Activated CD4-positive, alpha-beta T cell treated with anti-CD3 and anti-CD28 coated beads for 4 hours (primary cell): ENCODE data around the gene DAB1.

Source experiments
- DNase-seq, 2 donors: peaks; one replicate each; pipeline ENCODE4 v3.0.0-alpha.2; 2020

Gene DAB1

DNA sequence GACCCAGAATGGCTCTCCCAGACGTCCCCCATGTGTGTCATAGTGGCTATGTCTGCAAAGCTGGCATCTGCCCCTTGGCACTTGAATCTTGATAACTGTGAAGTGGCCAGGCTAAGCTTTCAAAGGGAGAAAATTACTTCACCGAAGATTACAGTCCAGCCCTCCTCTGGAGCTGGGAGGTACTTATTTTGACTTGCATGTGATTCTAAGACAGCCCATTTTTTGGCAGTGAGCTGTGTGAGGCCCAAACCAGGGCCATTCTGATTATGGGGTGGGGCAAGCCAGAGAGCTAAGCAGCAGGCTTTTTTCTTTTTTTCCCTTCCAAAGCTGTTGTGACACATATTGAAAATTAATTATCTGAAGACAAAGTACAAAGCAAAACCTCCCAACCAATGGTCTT is 415.9 kb downstream of the DAB1 start:
- DNase-seq: no peak

DNA sequence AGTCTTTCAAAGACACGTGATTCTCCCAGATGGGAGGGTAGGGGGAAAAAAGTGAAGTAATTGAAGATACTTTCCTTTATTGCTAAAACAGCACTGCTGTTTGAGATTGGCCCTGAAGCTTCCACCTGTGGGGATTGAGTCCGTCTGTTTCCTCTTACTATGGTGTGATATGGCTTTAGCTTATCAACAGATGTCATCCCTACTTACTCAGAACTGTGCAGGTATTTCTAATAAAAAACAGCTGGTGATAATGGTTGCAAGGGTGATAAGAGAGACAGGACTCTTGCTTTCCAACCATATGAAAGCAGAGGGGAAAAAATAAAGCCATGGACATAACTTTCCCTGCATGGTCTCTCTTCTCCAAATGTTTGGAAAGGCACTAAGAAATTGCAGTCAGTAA is 416.4 kb downstream of the DAB1 start:
- no peak for DNase-seq

DNA sequence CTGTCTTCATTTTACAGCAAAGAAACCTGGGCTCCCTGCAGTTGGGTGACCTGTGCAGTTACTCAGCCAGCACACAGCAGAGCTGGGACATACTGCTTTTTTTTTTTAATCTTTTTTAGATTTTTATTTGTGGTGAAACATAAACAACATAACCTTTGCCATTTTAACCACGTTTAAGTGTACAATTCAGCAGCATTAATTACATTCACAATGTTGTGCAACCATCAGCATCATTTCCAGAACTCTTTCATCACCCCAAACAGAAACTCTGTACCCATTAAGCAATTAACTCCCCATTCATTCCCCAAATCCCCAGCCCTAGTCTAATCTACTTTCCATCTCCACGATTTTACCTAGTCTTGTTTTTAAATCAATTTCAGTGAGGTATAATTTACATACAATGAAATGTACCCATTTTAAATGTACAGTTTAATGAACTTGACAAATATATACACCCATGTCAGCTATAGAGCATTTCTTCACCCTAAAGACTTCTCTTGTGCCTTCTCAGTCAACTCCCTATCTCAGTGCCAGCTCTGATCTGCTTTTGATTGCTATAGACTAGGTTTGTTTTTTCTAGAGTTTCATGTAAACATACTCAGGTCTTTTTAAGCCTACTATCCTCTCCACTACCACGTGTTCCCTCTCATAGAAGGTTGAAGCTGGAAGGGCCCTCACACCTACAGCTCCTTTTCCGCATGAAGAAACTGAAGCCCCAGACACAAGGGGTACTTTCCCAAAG is 420.3 kb downstream of the DAB1 start:
- no peak for DNase-seq

DNA sequence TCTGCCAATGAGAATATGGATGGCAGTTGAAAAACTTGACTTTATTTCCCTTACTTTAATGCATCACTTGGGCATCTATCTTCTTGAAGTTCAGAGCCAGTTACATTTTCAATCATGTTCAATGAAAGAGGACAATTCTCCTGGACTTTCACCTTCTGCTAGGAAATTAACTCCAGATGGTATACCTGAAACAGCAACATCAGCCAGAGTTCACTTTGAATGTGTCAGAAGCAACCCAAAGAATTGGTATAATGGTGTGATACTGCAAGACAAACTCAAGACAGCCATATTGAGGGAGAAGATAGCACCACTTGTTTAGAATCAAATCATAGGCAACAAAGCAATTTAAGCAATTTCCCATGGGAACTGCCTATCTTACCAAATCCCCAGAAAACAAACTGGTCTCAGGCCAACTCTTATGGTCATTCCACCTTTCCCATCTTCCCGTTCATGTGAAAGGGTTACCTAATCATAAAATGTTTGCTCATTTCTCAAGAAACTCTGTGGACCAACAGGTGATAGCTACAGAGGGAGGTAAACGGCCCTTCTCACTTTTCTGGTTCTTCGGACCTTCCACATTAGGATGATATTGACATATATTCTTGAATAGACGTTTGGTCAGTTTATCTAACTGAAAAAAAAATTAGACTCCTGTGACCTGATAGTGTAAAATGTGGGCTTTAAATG is 428.3 kb downstream of the DAB1 start:
- no peak for DNase-seq

DNA sequence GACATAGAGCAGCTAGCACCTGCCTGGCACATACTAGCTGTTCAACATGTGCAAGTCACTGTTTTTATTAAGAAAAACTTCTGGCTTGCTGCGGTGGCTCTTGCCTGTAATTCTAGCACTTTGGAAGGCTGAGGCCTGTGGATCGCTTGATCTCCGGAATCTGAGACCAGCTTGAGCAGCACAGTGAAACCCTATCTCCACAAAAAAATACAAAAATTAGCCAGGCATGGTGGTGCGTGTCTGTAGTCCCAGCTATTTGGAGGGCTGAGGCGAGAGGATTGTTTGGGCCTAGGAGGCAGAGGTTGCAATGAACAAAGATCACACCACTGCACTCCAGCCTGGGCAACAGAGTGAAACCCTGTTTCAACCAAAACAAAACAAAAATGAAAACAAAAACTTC is 430.4 kb downstream of the DAB1 start:
- no peak for DNase-seq

DNA sequence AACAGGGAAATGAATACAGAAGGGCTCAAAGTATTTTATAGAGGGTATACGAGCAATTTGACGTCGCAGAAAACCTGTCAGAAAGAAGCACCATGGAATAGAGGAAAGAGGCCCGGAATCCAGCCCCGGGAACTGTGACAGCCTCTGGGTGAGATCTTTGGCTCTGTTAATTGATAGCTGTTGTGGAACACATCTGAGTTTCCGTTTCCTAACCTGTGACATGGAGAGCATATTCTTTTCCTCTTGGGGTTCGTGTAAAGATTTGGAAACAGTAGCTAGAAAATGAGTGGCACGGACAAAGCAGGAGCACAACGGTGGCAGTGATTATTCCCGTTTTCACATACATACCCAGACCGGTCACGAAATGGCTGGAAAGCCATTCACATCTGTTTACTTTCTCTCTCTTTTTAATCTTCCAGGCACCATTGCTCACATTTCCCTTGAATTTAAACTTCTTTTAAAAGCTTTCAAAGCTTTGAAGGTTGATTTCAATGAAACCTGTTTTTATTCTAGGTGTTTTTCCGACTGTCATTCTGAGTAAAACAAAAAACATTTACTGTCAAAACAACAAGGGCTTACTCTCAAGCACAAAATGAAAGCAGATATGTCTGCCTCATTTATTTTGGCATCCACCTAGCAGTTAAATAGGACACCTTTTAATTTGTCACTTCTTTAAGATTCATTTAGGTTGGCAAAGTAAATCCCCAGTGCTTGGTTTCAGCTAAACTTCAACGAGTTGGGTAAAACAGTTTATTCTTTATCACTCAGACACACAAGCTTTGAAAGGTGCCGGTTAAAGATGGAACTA is 431.3 kb downstream of the DAB1 start:
- no peak for DNase-seq

DNA sequence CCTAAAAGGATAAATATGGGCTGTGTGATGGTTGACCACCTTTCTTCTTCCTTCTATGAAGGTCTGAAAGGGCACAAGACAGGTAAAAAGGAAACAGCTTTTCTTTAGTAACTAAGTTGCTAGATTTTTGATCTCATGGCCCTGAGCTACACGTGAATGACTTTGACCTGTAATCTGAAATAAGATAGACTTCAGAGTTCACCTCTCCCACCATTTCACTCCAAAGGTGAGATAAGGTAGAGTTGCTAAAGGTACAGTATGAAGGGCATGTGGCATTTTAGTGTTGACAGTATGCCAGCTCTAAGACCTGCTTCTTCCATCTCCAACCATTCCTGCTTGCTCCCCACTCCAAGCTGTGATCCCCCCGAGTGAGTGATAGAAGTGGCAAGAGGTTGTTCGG is 432.3 kb downstream of the DAB1 start:
- no peak for DNase-seq

DNA sequence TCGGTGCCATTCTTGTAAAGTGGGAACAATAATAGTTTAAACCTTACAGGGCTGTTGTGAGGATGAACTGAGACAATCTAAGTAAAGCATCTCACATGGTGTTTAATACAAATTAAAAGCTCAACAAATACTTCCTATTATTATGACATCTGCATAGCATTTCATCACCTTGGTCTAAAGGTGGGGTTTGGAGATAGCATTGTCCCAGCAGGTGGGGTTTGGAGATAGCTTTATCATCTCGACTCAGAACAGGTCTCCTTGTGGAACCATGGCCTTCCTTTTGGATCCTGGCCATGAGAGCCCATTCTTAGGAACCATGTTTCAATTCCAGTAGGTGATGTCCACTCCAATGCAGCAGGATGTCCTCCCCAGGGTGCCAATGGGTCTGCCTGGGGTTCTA is 437.5 kb downstream of the DAB1 start:
- no peak for DNase-seq

DNA sequence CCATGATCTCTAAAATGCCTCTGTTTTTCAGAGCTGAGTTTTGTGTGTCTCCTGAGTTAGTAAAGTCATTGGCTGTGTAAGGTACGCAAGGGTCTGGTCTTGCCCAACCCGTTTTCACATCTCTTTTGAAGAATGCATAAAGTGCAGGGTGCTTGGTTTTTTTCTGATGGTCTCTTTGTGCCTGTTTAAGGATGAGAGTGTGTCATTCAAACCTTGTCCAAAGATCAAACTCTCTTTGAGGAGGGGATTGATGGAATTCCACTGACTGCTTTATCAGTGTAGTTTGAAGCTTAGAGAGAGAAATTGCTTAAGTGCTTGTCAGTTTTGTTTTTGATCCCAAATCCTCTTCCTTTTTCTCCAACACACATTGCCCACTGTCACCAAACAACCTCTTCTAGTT is 438.0 kb downstream of the DAB1 start:
- no peak for DNase-seq

DNA sequence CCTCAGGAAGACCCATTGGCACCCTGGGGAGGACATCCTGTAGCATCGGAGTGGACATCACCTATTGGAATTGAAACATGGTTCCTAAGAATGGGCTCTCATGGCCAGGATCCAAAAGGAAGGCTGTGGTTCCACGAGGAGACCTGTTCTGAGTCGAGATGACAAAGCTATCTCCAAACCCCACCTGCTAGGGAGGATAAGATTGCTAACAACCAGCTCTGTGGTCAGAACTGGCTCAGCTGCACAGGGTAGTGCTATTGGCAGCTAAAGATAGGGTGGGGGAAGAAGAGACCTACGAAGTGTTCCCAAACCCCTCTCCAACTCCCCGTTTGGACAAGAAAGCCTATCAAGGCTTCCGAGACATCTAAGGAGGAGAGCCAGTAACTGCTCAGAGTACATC is 440.4 kb downstream of the DAB1 start:
- DNase-seq: no peak

DNA sequence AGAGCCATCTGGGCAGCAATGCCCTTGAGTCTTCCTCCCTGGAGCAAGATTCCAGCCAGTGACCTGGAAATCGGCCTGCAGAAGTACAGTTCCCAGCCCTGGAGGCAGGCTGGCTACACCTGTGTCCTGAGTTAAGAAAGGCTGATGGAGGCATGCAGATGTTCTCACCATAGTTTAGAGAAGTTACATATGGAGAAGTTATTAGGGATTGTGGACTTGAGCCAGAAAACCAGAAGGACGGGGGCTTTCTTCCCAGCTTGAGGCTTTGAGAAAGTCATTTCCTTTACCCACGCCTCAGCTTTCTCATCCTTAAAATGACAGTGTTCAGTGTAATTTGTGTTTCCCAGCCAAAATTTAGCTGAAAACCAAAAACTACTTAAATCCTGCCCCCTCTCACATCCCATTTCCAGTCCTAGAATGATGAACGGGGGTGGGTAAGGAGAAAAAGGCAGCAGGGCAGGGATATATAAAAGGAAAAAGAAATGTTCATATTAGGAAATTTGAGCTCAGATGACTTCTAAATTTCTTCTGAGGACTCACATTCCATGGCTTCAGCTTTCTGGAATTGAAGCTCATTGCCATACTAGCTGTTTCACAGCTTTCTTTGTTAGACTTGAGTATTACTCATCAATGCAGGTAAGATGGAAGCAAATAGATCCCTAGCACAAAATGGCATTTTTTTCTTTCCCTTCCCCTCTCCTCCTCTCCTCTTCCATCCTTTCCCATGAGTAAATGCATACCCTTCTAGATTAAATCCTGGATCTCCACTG is 443.7 kb downstream of the DAB1 start:
- DNase-seq: no peak

DNA sequence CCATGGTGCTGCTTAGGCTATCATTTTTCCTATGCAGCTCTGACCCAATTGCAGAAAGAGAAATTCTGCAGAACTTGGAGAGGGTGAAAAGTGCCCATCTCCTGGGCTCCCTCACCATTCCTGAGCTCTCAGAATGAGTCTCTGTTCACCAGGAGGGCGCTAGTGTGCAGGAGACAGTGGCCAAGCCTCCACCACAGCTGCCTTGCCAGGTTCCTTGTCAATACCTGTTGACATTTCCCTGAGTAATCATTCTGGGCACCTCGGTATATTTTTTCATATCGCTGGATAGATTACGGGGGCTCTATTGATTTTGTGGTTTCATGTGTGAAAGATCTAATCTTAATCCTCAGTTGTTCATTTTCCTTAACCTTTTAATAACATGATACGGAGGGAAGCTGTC is 445.0 kb downstream of the DAB1 start:
- DNase-seq: no peak

DNA sequence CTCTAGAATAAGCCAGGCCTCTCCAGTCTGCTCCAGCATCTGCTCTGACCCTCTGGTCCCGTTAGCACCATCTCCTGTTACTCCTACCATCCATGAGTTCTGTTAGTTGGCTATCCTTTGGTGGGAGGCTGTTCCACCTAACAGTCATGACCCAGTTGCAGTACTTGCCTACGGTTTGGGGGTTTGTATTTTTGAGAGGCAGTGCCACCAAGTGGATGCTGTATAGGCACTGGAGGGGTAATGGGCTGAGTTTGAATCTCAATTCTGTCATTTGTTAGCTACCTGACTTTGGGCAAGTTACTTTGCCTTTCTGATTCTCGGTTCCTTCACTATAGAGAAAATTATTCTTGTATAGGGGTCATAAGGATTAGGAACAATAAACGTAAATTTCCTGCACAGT is 445.9 kb downstream of the DAB1 start:
- no peak for DNase-seq

DNA sequence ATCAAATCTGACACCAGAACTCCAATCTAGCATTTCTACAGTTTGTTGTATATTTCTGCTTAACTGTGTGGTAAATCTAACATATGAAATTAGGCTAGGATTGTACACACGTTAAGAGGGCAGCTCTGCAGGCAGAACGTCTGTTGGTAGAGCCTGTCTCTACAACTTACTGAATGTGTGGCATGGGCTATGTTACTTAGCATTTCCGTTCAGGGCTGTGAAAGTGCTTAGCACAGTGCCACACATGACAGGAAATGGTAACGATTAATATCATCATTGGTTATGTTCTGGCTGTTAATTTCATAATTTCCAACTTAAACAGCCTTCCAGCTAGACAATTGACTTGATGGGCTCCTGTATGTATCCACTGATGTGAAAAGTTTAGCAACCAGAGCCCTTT is 448.4 kb downstream of the DAB1 start:
- no peak for DNase-seq

DNA sequence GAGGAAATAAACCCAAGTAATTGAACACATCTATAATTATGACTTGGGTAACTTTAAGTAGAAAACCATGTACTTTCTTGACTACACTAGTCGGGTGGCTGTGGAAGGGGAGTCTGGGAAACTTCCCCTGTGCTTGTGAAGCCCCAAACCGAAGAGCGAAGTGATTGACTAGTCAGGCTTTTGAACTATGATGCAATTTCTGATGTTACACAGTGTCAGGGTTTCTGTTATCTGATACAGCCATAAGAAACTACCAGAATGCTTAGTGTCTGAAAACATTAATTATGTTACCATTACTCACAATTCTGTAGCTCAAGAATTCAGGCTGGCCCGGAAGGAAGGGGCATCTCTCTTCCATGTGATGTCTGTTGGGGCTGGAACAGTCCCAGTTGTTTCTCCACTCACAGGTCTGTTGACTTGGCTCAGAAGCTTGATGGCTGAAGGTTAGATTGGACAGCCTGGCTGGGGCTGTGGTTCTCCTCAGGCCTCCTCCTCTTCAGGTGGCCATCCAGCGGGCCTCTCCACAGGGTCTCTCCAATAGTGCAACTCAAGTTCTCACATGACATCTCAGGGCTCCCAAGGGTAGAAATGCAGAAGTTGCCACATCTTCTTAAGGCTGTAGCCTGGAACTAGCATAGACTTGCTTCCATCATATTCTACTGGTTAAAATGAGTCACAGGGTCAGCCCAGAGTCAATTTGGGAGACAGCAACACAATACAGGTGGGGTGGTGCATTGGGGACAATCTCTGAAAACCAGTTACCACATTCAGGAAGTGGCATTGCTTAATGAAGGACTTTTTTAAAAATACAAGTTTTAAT is 449.7 kb downstream of the DAB1 start:
- DNase-seq: no peak

DNA sequence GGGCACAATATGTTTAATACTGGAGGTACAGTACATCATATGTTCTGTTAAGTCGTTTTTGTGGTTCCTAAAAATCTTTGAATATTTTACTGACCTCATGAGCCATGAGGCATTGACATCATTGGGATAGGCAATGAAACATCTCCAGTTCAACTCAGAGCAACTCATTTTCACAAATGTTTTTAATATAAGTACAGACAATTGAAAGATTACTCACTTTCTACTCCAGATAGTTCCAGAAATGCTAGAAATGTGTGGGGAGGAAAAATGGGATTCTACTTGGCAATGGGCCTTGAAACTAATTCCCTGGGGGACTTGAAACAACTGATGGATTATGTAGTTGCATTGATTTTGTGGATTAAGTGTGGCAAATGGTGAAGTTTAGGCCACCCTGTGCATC is 450.9 kb downstream of the DAB1 start:
- no peak for DNase-seq

DNA sequence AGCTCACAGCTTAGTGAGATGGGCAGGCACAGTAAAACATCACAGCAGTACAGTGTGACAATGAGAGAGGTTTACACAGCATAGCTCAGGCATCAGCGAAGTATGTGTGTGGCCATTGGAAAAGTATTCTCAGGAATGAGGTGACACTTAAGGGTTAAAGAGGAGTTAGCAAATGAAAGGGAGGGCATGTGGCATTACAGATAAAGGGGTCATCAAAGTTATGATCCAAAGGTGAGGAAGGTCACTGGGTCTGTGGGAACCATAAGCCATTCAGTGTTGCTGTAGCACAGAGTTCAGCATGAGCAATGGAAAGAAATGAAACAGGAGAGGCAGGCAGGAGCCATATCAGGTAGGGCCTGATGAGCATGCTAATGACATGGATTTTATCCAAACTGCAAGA is 453.6 kb downstream of the DAB1 start:
- no peak for DNase-seq

DNA sequence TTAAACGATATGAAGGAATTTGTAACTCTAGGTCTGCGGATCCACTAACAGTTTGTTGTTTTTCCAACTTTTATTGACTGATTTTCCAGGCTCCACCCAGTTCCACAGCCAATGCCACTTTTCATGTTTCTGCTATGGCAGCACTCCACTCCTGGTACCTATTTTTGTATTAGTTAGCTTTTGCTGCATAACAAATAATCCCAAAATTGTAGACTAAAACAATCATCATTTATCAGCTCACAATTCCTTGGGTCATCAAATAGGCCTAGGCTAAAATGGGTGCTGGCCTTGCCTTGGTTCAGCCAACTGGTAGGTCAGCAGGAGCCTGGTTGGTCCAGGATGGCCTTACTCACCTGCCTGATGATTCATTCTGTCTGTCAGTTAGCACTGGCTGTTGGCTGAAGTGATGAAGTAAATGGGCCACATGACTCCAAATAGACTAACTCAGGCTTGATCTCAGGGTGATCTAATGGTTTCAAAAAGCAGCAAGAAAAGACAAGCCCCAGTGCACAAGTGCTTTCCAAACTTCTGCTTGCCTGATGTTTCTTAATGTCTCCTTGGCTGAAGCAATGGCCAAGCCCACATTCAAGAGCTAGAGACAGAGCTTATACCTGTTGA is 454.9 kb downstream of the DAB1 start:
- no peak for DNase-seq

DNA sequence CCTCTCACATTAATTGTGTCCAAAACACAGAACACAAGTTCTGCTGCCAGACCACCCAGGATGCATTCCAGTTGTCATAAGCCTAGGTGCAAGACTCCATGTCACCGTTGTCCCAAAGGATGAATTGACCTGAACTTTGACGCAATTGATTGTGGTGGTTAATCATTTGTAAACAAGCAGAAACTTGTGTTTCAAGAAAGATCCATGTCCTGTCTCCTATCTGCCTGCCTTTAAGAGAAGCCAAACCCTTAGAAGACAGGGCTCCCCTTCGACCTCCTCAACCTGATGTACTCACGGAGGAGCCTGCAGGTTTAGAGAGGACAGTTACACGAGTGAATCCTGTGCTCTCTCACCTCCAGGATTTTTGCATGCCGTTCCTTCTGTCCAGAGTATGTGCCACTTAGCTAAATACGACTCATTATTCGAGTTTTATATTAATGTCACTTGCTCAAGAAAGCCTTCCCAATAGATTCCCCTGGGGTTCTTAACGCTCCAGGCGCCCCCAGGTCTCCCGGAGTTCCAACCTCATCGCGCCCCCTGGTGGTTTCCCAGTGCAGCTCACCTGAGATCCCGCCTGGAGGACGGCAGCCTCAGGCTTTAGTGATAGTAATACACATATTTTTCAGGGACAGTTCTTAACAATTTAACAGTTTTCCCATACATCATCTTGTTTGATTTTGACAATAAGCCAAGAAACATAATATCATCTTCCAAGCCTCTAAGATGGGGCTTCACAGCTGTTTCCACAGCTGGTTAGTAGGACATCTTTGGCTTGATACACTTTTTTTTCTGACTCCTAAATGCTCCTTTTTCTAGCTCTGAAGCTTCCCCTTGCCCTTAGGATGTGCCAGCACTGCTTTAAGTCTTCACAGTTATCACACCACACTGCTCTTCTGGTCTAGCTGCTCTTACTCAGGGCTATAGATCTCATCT is 455.7 kb downstream of the DAB1 start:
- no peak for DNase-seq

DNA sequence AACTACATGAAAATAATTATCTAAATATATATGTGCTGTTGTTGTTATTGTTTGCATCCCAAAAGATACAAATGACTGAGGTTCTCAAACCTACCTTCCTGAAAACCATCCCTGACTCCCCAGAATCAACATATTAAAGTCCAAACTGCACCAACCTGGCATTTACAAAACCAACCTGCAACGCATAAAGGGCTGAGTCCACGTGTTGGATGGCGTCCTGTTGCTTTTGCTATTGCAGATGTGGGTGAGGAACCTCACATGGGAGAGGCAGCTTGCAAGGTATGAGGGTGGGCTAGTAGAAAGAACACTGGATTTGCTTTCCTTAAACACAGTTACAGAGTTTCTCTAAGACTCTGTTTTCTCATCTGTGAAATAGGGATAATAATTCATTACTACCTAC is 456.5 kb downstream of the DAB1 start:
- DNase-seq: no peak

DNA sequence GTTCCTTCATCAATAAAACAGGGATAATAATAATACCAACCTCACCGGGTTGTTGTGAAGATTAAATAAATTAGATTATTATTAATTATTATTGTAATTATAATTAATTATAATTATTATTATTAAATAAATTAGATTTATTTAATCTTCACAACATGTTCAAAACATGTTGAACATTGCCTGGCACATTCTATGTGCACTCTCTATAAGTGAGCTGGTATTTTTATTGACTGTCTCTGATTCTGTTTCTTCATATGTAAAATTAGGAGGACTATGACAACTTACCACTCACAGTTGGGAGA is 457.2 kb downstream of the DAB1 start:
- no peak for DNase-seq
